Measurements from ENCODE around the gene CALN1.
"Not testable (repeated sequence)": the region's sequence is repeated elsewhere in the genome, so short reads cannot be mapped to it uniquely, and the experiment has no call there.

CALN1 gene

GRCh38 chr7:72213769-72214168, 198.4 kb downstream of the CALN1 start:
- TF ChIP-seq CTCF (conservative IDR thresholded peaks at IDR 0.05; ENCODE audit: low read depth, low read length) = no peak
- H3K4me3 ChIP-seq (ENCODE audit: low read length) = no peak overlapping the region
- no peak for DNase-seq (ENCODE audit: low read depth)

GRCh38 chr7:72213081-72213480, 199.1 kb downstream of the CALN1 start:
- no peak for TF ChIP-seq CTCF (conservative IDR thresholded peaks at IDR 0.05; ENCODE audit: low read depth, low read length)
- DNase-seq (ENCODE audit: low read depth) = no peak
- no peak overlapping the region for H3K4me3 ChIP-seq (ENCODE audit: low read length)

- no peak for DNase-seq (ENCODE audit: low read depth)
- H3K4me3 ChIP-seq (ENCODE audit: low read length) = no peak overlapping the region
- TF ChIP-seq CTCF (conservative IDR thresholded peaks at IDR 0.05; ENCODE audit: low read depth, low read length) = no peak
Measured at GRCh38 chr7:72211175-72211574, 201.0 kb downstream of the CALN1 start.

- not testable (repeated sequence) for DNase-seq (ENCODE audit: low read depth); H3K4me3 ChIP-seq (ENCODE audit: low read length)
Measured at GRCh38 chr7:72209006-72209405, 203.1 kb downstream of the CALN1 start.

GRCh38 chr7:72196176-72196575, 216.0 kb downstream of the CALN1 start:
- no peak for TF ChIP-seq CTCF (conservative IDR thresholded peaks at IDR 0.05; ENCODE audit: low read depth, low read length)
- DNase-seq (ENCODE audit: low read depth) = no peak

GRCh38 chr7:72190919-72191318, 221.2 kb downstream of the CALN1 start:
- no peak overlapping the region for H3K4me3 ChIP-seq (ENCODE audit: low read length)
- TF ChIP-seq CTCF (conservative IDR thresholded peaks at IDR 0.05; ENCODE audit: low read depth, low read length) = no peak
- no peak for DNase-seq (ENCODE audit: low read depth)

More at GRCh38 chr7:72196176-72196575, 216.0 kb downstream of the CALN1 start:
- H3K4me3 ChIP-seq (ENCODE audit: low read length) = no peak overlapping the region

- no peak for TF ChIP-seq CTCF (conservative IDR thresholded peaks at IDR 0.05; ENCODE audit: low read depth, low read length)
- H3K4me3 ChIP-seq (ENCODE audit: low read length) = no peak overlapping the region
- no peak for DNase-seq (ENCODE audit: low read depth)
Measured at GRCh38 chr7:72190146-72190545, 222.0 kb downstream of the CALN1 start.

- no peak overlapping the region for H3K4me3 ChIP-seq (ENCODE audit: low read length)
- DNase-seq (ENCODE audit: low read depth) = no peak
- no peak for TF ChIP-seq CTCF (conservative IDR thresholded peaks at IDR 0.05; ENCODE audit: low read depth, low read length)
Measured at GRCh38 chr7:72187179-72187578, 225.0 kb downstream of the CALN1 start.

Measured in retinal pigment epithelial cell (primary cell).